Measurements from ENCODE around the gene RIIAD1.

GRCh38 chr1:151739590-151740355 is 18.5 kb downstream of the RIIAD1 start:
- TF ChIP-seq PKNOX1 (IDR thresholded peaks at IDR 0.05) (no peak), ARNT (IDR thresholded peaks at IDR 0.05) (no peak), FOXK2 (IDR thresholded peaks at IDR 0.05) (no peak), SUZ12 (IDR thresholded peaks at IDR 0.05) (no peak)

All from HEK293T (cell line).